Endothelial cell of umbilical vein (primary cell): ENCODE data around the gene LRIT2. TPM values are rescaled to one million over a fixed set of nuclear protein-coding genes. Genes with fewer than 3 reads are reported as not detected.

Experiments used
- BruUV-seq: library from RNA; stranded (reverse); fragments of 400-500 nt; replicated peaks from 2 replicates; lab custom pipeline; 2021; lab: Mats Ljungman, UMichigan
- CTCF ChIA-PET: fragments of 300-600, 350-600 bp; sonication (Branson Sonifier 250); formaldehyde crosslinking; loops from one replicate; lab custom pipeline; 2021; ENCODE audit warnings: antibody characterized with exemption, inconsistent platforms; lab: Charles Lee
- POLR2A ChIA-PET: fragments of 300-600, 350-600 bp; sonication (Branson Sonifier 250); formaldehyde crosslinking; loops from one replicate; lab custom pipeline; 2021; ENCODE audit warnings: antibody characterized with exemption, inconsistent platforms; lab: Charles Lee
- DNase-seq: peaks from one replicate; pipeline ENCODE4 v3.0.0-alpha.2; 2011; ENCODE audit warnings: low read depth, low spot score
- FAIRE-seq: peaks from 2 replicates; lab custom pipeline; 2011; peaks lifted over from hg19 to GRCh38; lab: Jason Lieb, UNC
- H2AFZ ChIP-seq: 2 replicates; pipeline ENCODE4 v1.6.0; 2012; ENCODE audit warnings: low read depth, low read length, control low read depth, inconsistent platforms
- H3K27ac ChIP-seq: 2 replicates; pipeline ENCODE4 v1.5.1; 2011; ENCODE audit warnings: low read depth, mild to moderate bottlenecking, control low read depth, low read length, moderate library complexity; ENCODE audit not compliant: insufficient read depth
- H3K27me3 ChIP-seq, 2 experiments: 2 replicates each; pipeline versions ENCODE4 v1.6.0 to v1.6.1; 2011; ENCODE audit warnings: low read length in 2 of 2, mixed read lengths in 1 of 2; ENCODE audit not compliant: control insufficient read depth in 2 of 2, insufficient read depth in 2 of 2
- H3K36me3 ChIP-seq, 2 experiments: 2 replicates in 1 of 2; 3 replicates in 1 of 2; pipeline ENCODE4 v1.5.1; 2011; ENCODE audit warnings: low read length in 2 of 2, mild to moderate bottlenecking in 1 of 2, moderate library complexity in 1 of 2; ENCODE audit not compliant: control insufficient read depth in 2 of 2, insufficient read depth in 2 of 2; ENCODE audit errors: extremely low read depth in 1 of 2
- H3K4me1 ChIP-seq: 3 replicates; pipeline ENCODE4 v1.5.1; 2011; ENCODE audit warnings: mild to moderate bottlenecking, low read length; ENCODE audit not compliant: control insufficient read depth, insufficient read depth; ENCODE audit errors: extremely low read depth
- H3K4me2 ChIP-seq: 2 replicates; pipeline ENCODE4 v1.6.1; 2011; ENCODE audit warnings: low read length, control low read depth, mixed read lengths; ENCODE audit not compliant: insufficient read depth
- H3K4me3 ChIP-seq, 3 experiments: fragments of 200-600 bp in 1 of 3; sonication (generic), shearing (Covaris generic) in 1 of 3; replicated peaks in 1 of 3; 2 replicates each; pipeline ENCODE4 v1.5.1; 2011 to 2016; ENCODE audit warnings: control low read depth in 3 of 3, low read length in 3 of 3, mild to moderate bottlenecking in 2 of 3, inconsistent platforms in 1 of 3, low read depth in 1 of 3, moderate library complexity in 1 of 3; ENCODE audit not compliant: insufficient read depth in 1 of 3
- H3K79me2 ChIP-seq: 2 replicates; pipeline ENCODE4 v1.6.0; 2012; ENCODE audit warnings: low read length, inconsistent platforms; ENCODE audit not compliant: control insufficient read depth, insufficient read depth
- H3K9ac ChIP-seq: replicated peaks from 2 replicates; pipeline ENCODE3; 2011; ENCODE audit warnings: low read length, control low read depth; ENCODE audit not compliant: insufficient read depth; ENCODE audit errors: extremely low read depth
- H3K9me1 ChIP-seq: replicated peaks from 3 replicates; pipeline ENCODE4 v1.6.0; 2011; ENCODE audit warnings: mild to moderate bottlenecking, low read length; ENCODE audit not compliant: control insufficient read depth, insufficient read depth; ENCODE audit errors: extremely low read depth
- H3K9me3 ChIP-seq: replicated peaks from 2 replicates; pipeline ENCODE4 v1.5.1; 2012; ENCODE audit warnings: low read length, inconsistent platforms; ENCODE audit not compliant: control insufficient read depth, insufficient read depth
- H4K20me1 ChIP-seq: replicated peaks from 2 replicates; pipeline ENCODE3; 2011; ENCODE audit warnings: mild to moderate bottlenecking, low read length; ENCODE audit not compliant: control insufficient read depth, insufficient read depth; ENCODE audit errors: extremely low read depth
- CTCF ChIP-seq, 2 donors: IDR thresholded peaks; 1 replicate in 1 of 2; 2 replicates in 1 of 2; pipeline ENCODE4 v1.5.1; 2011; ENCODE audit warnings: low read length in 2 of 2, mild to moderate bottlenecking in 2 of 2, moderate library complexity in 2 of 2, control low read depth in 1 of 2, inconsistent platforms in 1 of 2, low read depth in 1 of 2; ENCODE audit not compliant: insufficient read depth in 1 of 2; ENCODE audit errors: extremely low read depth in 1 of 2
- EZH2 ChIP-seq: IDR thresholded peaks from 2 replicates; pipeline ENCODE4 v1.6.1; 2012; ENCODE audit warnings: borderline replicate concordance, low read depth, mild to moderate bottlenecking, moderate library complexity, low read length, inconsistent platforms; ENCODE audit not compliant: severe bottlenecking
- FOS ChIP-seq: IDR thresholded peaks from 2 replicates; pipeline ENCODE4 v1.6.1; 2011; ENCODE audit warnings: mild to moderate bottlenecking, low read length, moderate library complexity, borderline replicate concordance; ENCODE audit not compliant: insufficient read depth
- GATA2 ChIP-seq: IDR thresholded peaks from 2 replicates; pipeline ENCODE4 v1.7.0; 2011; ENCODE audit warnings: low read depth, mild to moderate bottlenecking, moderate library complexity, mixed read lengths, low read length; ENCODE audit not compliant: insufficient read length, insufficient read depth
- JUN ChIP-seq: IDR thresholded peaks from 2 replicates; pipeline ENCODE4 v1.6.1; 2011; ENCODE audit warnings: borderline replicate concordance, low read depth; ENCODE audit not compliant: insufficient read length, insufficient read depth
- MAX ChIP-seq: IDR thresholded peaks from 2 replicates; pipeline ENCODE4 v1.6.1; 2011; ENCODE audit not compliant: insufficient read depth, insufficient read length
- MYC ChIP-seq: IDR thresholded peaks from one replicate; pipeline ENCODE4 v1.6.1; 2011; ENCODE audit warnings: mild to moderate bottlenecking, low read depth, low read length
- POLR2A ChIP-seq: IDR thresholded peaks from 2 replicates; pipeline ENCODE4 v1.6.1; 2012; ENCODE audit warnings: low read depth, mild to moderate bottlenecking, control low read depth, low read length
- POLR2AphosphoS5 ChIP-seq: IDR thresholded peaks from 2 replicates; pipeline ENCODE4 v1.6.1; 2012; ENCODE audit warnings: low read depth, mild to moderate bottlenecking, control low read depth, low read length, moderate library complexity; ENCODE audit not compliant: insufficient read depth
- dilution Hi-C: fragments of 300-500 bp; cut with MboI; formaldehyde crosslinking; loops from one replicate; pipeline ENCODE4 v1.15.0; 2019; ENCODE audit warnings: low sequenced_read_pairs; ENCODE audit not compliant: extremely low pct_ligation_motif_present
- intact Hi-C: fragments of 100-400 bp; cut with micrococcal nuclease; formaldehyde crosslinking; loops from one replicate; pipeline ENCODE4 v1.10.0; 2022
- polyA plus RNA-seq, 4 experiments: library from polyadenylated mRNA; depleted of rRNA in 3 of 4; stranded (reverse) in 3 of 4; unstranded in 1 of 4; fragments of >200 nt; gene quantifications; 2 replicates each; pipeline versions ENCODE4 v1.2.1 to v1.2.3, GENCODE V29; 2011 to 2012; ENCODE audit warnings: missing spikeins in 1 of 4
- total RNA-seq: library from RNA; stranded (reverse); gene quantifications from 2 replicates; pipeline ENCODE4 v1.2.3, GENCODE V29; 2021

LRIT2 gene
- total and polyA plus RNA-seq, 2 donors (not counting 3 experiments of a cell fraction or from before 2014, with no cell fraction given) = not detected

DNA sequence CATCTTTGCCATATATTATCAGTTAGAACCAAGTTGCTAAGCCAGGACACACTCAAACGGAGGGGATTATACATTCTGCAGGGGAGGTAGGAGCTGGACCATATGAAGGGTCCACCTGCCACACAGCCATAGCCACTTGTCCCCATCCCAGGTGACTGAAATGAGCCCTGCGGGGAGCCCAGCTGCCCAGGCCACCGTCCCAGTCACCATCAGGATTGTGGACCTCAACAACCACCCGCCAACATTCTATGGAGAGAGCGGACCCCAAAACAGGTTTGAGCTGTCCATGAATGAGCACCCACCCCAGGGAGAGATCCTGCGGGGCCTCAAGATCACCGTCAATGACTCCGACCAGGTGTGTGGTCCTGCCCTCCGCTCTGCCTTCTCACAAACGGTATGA, 17.3 kb downstream of the LRIT2 start:
- DNase-seq (no peak), FAIRE-seq (no peak)
- no peaks in the 10 kb centered on the region for H3K27me3 ChIP-seq
- no peaks in the 10 kb centered on the region for H3K9me1 ChIP-seq
- ChIA-PET POLR2A (no interaction called here), CTCF (interaction anchor here (1.1 to 1.3 kb wide), 2 partner anchors 60 to 329 kb away, joined by 3 to 5 read pairs; no protein-coding TSS in a partner anchor)
- H3K4me3 ChIP-seq = no peak overlapping the region
- H3K9ac ChIP-seq = no peak overlapping the region
- no peaks in the 10 kb centered on the region for H4K20me1 ChIP-seq
- H3K79me2 ChIP-seq = no peaks in the 10 kb centered on the region
- H2AFZ ChIP-seq = no peak overlapping the region
- TF ChIP-seq MAX (no peak), GATA2 (no peak), JUN (no peak), EZH2 (no peak), POLR2AphosphoS5 (no peak), CTCF (IDR thresholded peaks at IDR 0.05; ENCODE audit: extremely low read depth in 1 of 2, insufficient read depth in 1 of 2, low read depth in 1 of 2, low read length in 2 of 2) (no peak), FOS (no peak), POLR2A (no peak), MYC (no peak)
- dilution Hi-C loops = no loop called here
- H3K4me2 ChIP-seq = no peak overlapping the region
- no peaks in the 10 kb centered on the region for H3K36me3 ChIP-seq
- no TSS peak for BruUV-seq
- intact Hi-C loops = no loop called here
- H3K27ac ChIP-seq = no peak overlapping the region
- H3K9me3 ChIP-seq = no peaks in the 10 kb centered on the region
- H3K4me1 ChIP-seq = no peaks in the 10 kb centered on the region
